LNCaP clone FGC (cell line): ENCODE data around the gene DVL1.

ENCODE experiments used
- DNase-seq: peaks from one replicate; pipeline ENCODE4 v3.0.0-alpha.2; 2011; ENCODE audit warnings: low read depth
- H3K4me3 ChIP-seq: 2 replicates; pipeline ENCODE4 v1.5.1; 2011; ENCODE audit warnings: mild to moderate bottlenecking, low read depth, low read length, control low read depth
- TF ChIP-seq, protein P1 (sequence below): IDR thresholded peaks from 2 replicates; pipeline ENCODE4 v1.5.1; 2012; ENCODE audit warnings: mild to moderate bottlenecking; ENCODE audit not compliant: control insufficient read depth, insufficient read depth; ENCODE audit errors: extremely low read depth

The DVL1 gene

DNA sequence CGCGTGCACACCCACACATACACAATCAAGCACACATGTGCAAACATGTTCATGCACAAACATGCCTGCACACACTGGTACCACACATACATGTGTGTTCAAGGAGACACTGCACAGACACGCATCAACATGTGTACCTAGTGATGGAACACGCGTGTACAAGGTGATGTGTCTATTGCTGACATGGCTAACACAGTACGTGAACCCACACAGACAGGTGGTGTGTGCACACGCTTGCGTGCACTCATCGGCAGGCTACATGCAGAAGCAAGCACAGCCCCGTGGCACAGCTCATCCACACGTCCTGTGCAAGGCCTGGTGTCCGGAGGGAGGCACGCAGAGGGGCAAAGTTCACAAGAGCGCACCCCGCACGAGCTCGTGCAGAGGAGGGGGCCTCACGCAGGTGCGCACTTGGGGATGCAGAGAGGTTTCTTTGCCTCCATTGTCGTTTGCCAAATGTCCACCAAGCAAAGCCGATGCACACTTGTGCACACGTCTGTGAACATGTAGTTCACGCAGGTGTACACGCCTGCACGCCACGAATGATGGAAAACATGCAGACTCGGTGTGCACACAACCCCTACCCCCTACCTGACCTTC, 42.5 kb downstream of the DVL1 start:
- peak overlapping the region; percentile 66 for H3K4me3 ChIP-seq
- TF ChIP-seq, protein P1, sequence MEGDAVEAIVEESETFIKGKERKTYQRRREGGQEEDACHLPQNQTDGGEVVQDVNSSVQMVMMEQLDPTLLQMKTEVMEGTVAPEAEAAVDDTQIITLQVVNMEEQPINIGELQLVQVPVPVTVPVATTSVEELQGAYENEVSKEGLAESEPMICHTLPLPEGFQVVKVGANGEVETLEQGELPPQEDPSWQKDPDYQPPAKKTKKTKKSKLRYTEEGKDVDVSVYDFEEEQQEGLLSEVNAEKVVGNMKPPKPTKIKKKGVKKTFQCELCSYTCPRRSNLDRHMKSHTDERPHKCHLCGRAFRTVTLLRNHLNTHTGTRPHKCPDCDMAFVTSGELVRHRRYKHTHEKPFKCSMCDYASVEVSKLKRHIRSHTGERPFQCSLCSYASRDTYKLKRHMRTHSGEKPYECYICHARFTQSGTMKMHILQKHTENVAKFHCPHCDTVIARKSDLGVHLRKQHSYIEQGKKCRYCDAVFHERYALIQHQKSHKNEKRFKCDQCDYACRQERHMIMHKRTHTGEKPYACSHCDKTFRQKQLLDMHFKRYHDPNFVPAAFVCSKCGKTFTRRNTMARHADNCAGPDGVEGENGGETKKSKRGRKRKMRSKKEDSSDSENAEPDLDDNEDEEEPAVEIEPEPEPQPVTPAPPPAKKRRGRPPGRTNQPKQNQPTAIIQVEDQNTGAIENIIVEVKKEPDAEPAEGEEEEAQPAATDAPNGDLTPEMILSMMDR: no peak
- no peak for DNase-seq

DNA sequence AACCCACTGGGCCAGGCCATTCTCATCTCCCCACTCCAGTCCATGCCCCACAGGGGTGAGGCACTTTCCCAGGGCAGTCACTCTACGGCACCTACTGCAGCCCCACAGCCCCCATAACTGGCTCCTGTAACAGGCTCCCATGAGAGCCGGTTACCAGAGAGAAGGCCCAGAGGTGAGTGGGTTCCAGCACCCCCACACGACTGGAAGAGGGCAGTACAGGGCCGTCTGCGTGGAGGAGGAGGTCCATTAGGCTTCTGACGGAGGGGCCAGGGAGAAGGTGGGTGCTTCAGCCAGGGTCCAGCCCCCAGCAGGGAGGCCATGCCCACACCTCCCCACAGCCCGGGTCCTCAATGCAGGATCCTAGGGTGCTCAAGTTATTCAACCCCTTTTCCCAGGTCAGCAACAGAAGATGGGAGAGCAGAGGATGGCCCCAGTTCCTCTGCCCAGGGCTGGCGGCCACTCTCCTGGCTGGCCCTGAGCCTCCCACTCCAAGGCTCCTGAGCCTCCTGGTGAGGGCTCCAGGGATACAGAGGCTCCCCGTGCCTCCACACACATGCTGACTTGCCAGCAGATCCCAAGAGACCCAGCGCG, 43.1 kb downstream of the DVL1 start:
- TF ChIP-seq, protein P1: no peak

GRCh38 chr1:1305300-1306069, 43.7 kb downstream of the DVL1 start:
- H3K4me3 ChIP-seq: peak overlapping the region; percentile 66
- DNase-seq: no peak
- TF ChIP-seq, protein P1: no peak

More for the DNA sequence above, 43.1 kb downstream of the DVL1 start:
- no peak for DNase-seq
- peak overlapping the region; percentile 66 for H3K4me3 ChIP-seq

DNA sequence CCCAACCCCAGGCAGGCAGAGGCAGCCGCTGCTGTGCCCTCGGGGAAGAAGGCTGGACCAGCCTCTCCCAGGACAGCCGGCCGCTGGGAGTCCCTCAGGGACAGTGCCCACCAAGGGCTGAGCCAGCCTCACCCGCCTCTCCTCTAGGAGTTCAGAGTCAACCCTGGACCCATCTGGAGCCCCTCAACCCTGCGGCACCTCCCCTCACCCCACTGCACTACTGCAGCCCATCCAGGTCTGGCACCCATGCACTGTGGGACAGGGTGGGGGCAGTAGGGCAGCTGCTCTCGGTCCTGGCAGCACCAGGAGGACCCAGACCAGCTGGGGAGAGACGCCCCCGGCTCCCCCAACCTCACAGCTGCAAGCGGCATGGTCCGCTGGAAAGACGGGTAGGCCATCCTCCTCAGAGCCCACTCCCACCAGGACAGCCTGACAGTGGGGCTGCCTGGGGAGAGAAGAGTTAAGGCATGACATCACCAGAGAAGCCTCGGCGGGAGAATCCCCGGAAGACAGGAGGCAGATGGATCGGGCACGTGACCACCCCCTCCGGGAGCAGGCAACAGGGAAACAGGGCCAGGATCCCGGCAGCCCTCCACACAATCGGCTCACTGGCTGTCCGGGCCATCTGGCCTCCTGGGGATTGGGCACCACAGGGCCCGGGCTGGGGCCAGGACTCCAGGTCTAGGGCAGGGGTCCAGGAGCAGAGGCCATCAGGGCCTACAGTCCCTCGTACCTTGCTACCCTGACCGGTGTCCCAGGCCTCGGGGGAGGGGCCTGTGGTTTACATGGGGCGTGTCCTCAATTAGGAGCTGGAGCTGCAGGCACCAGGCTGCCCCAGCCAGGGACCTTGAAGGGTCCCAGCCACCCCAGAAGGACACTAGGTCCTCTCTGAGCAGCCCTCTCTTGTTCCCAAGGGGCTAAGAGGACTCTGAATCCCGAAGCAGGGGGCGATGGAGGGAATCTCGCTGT, 44.6 kb downstream of the DVL1 start:
- peak overlapping the region; percentile 66 for H3K4me3 ChIP-seq
- TF ChIP-seq, protein P1: no peak
- DNase-seq: no peak

GRCh38 chr1:1303736-1304135, 45.5 kb downstream of the DVL1 start:
- no peak overlapping the region for H3K4me3 ChIP-seq
- TF ChIP-seq, protein P1: no peak
- no peak for DNase-seq

GRCh38 chr1:1302951-1303509, 46.2 kb downstream of the DVL1 start:
- no peak overlapping the region for H3K4me3 ChIP-seq
- no peak for DNase-seq
- TF ChIP-seq, protein P1: no peak
